NCI-H2029 (cell line): Measurements from ENCODE around the gene OTOF.

ENCODE experiments used
- DNase-seq: peaks from one replicate; lab custom pipeline; 2025; lab: John Stamatoyannopoulos, UW

The OTOF gene

GRCh38 chr2:26407526-26407925 lies 70.4 kb downstream of the OTOF start:
- no peak for DNase-seq
